ENCODE results near the gene CLDN14.
A peak's percentile ranks its signal among the peaks of the same experiment; 100 is the strongest.
"Not testable (repeated sequence)": the region's sequence is repeated elsewhere in the genome, so short reads cannot be mapped to it uniquely, and the experiment has no call there.

The CLDN14 gene

DNA sequence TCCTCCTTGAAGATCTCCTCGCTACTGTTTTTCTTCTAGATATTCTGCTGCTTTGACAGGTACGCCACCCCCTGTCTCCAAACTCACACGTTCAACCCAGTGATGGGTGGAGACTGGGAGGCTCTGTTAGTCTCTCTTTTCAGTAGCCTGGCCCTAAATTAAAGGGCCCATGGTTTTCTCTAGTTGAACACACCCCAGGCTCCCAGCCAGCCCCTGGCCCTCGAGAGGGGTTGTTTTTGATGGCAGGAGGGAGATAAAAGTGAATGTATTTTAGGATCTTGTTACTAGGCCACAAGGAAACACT, 21.6 kb upstream of the CLDN14 start:
- DNase-seq (ENCODE audit: low read depth in 2 of 2) = no peak

GRCh38 chr21:36499578-36500471, 19.9 kb upstream of the CLDN14 start:
- DNase-seq (ENCODE audit: low read depth in 2 of 2) = no peak

DNA sequence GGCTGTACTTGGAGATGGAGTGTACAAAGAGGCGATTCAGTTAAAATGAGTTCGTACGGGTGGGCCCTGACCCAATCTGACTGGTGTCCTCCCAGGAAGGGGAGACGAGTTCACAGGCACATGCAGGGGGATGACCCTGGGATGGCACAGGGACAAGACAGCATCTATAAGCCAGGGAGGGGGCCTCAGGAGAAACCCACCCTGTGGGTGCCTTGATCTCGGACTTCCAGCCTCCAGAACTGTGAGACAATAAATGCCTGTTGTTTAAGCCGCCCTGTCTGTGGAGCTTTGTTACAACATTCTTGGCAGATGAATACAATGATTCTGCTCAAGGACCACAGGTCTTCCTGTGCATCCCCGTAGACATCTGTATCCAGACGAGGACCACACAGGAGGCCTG, 14.6 kb upstream of the CLDN14 start:
- DNase-seq (ENCODE audit: low read depth in 2 of 2) = no peak

DNA sequence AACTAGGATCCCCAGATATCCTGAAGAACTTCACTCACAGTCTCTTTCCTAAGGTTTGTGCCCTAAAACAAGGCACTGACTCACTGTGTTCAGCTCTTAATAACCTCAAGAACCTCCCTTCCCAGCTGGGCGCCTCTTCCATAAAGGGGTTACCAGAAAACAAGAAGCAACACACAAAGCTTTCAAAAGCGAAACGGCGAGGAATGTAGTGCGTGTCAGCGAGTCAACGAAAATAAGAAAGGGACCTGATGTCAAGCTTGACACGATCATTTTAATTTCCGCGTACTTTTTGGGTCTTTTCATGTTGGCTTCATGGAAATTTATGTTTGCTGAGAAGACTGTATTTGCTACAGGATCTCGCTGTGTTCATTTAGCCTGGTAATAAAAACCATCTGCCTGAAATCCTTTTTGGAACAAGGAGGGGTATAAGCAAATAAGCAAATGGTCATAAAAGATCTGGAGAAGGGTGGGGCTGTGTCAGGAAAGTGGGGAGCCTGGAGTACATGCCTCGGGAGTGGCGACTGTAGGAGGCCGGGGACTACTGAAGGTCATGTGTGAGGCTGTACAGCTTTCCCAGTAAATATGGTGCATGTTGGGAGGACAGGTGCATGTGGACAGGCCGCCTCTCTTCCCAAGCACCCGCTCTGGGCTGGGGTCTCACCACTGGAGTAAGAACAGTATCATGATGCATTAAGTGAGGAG, 11.4 kb upstream of the CLDN14 start:
- DNase-seq (ENCODE audit: low read depth in 2 of 2) = peak in 1 of 2 experiments; percentile 25

DNA sequence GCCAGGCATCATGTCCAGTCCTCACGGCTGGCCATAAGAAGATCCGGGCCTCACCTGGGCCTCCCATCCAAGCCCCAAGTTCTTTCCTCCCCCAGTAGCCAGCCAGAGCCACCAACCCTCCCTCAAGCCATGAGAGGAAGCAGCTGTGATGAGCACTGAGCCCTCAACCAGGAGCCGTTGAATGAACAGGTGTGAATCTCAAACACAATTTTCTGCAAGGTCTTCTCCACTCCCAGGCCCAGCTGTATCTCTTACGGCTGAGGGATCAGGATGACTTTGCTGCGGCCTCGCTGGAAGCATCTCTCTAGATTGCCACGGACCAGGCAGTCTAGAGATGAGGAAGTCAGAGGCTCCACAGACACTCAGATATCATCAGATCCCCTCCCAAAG, 9.8 kb upstream of the CLDN14 start:
- DNase-seq (ENCODE audit: low read depth in 2 of 2) = no peak

- DNase-seq (ENCODE audit: low read depth in 2 of 2) = no peak
These were observed 9.3 kb upstream of the CLDN14 start for GRCh38 chr21:36489103-36489775.

DNA sequence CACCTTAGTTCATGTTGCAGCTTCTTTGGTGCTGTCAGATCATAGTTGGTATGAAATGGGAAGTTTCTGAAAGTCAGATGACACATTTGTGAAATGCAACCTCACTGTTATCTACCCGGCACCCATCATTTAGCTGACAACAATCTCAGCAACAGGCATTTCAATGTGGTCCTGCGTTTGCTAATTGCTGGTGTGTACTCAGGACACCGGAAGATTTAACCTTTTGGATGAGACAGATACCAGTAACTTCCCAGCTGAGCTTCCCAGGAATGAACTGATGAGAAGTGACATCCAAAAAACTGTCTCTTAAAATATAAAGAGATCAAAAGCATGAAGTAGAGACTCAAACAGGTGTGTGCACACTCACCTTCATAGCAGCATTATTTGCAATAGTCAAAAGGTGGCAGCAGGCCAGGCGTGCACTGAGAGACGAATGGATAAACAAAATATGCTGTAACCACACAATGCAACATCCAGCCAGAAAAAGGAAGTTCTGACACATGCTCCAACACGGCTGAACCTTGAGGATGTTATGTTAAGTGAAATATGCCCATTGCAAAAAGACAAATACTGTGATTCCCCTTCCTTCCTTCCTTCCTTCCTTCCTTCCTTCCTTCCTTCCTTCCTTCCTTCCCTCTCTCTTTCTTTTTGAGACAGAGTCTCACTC, 7.9 kb upstream of the CLDN14 start:
- DNase-seq (ENCODE audit: low read depth in 2 of 2) = no peak

- no peak for DNase-seq (ENCODE audit: low read depth in 2 of 2)
These were observed 6.3 kb upstream of the CLDN14 start for GRCh38 chr21:36486246-36486645.

GRCh38 chr21:36485476-36485875, 5.6 kb upstream of the CLDN14 start:
- DNase-seq (ENCODE audit: low read depth in 2 of 2) = no peak

GRCh38 chr21:36483095-36483494, 3.2 kb upstream of the CLDN14 start:
- no peak for DNase-seq (ENCODE audit: low read depth in 2 of 2)

- no peak for DNase-seq (ENCODE audit: low read depth in 2 of 2)
These were observed 2.8 kb upstream of the CLDN14 start for GRCh38 chr21:36482673-36483072.

- DNase-seq (ENCODE audit: low read depth in 2 of 2) = no peak
These were observed 2.3 kb upstream of the CLDN14 start for GRCh38 chr21:36482181-36482580.

DNA sequence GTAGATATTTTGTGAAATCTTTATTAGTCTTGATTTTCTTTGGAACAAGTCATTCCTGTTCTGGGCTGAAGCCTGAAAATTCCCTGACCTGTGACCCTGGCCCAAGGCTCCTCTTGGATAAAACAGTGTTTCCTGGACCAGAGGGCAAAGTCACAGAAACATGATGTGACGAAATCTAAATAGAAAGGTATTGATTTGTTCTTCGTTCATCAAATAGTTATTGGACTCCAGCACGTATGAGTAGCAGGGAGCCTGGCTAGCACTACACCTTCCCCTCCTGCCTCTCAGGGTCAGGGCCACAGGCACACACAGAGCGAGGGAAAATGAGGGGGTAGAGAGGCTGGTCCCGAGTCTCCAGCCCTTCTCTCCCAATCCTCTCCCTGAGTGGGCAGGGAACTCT, 1.7 kb upstream of the CLDN14 start:
- DNase-seq (ENCODE audit: low read depth in 2 of 2) = no peak

GRCh38 chr21:36480618-36481017, 696 bp upstream of the CLDN14 start:
- no peak for DNase-seq (ENCODE audit: low read depth in 2 of 2)

- no peak for DNase-seq (ENCODE audit: low read depth in 2 of 2)
These were observed 981 bp downstream of the CLDN14 start for GRCh38 chr21:36478941-36479340.

GRCh38 chr21:36478207-36478701, 1.7 kb downstream of the CLDN14 start:
- peak; percentile 79 to 82 for DNase-seq (ENCODE audit: low read depth in 2 of 2)

- DNase-seq (ENCODE audit: low read depth in 2 of 2) = no peak
These were observed 2.4 kb downstream of the CLDN14 start for GRCh38 chr21:36477559-36477958.

- DNase-seq (ENCODE audit: low read depth in 2 of 2) = no peak
These were observed 2.9 kb downstream of the CLDN14 start for GRCh38 chr21:36477001-36477400.

- DNase-seq (ENCODE audit: low read depth in 2 of 2) = not testable (repeated sequence)
These were observed 3.4 kb downstream of the CLDN14 start for GRCh38 chr21:36476541-36476940.

DNA sequence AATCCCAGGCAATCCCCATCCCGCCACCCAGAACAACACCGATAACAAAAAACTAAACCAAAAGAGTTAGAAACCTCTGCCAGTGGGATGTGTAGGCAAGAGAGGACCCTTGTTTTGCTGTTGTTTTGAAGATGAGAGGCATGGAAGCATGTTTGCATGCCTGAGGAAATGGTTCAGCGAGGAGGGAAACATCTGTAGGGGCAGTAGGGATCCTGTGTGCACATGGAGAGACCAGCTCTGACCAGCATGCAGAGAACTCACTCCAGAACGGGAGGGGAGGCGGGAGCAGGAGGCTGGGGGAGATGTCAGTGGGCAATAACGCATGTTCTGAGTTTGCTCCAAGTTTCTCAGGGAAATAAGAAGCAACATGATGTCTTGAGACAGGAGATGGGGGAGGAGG, 5.3 kb downstream of the CLDN14 start:
- DNase-seq (ENCODE audit: low read depth in 2 of 2) = no peak

- DNase-seq (ENCODE audit: low read depth in 2 of 2) = no peak
These were observed 6.7 kb downstream of the CLDN14 start for GRCh38 chr21:36473203-36473602.

DNA sequence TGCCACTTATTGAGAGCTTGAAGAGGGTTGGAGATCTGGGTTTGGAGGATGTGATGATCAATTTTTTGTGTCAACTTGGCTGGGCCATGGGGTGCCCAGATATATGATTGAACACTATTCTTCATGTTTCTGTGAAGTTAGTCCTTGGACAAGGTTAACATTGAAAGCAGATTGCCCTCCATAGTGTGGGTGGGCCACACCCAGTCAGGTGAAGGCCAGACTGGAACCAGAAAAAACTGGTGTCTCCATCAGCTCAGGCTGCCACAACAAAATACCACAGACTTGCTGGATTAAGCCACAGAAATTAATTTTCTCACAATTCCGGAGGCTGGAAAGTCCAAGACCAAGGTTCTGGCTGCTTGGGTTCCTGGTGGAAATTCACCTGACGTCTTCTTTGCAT, 7.5 kb downstream of the CLDN14 start:
- DNase-seq (ENCODE audit: low read depth in 2 of 2) = no peak

Data from fibroblast of skin of left biceps (primary cell).